Measurements from ENCODE around the gene PLAGL1. TPM values are rescaled to one million over a fixed set of nuclear protein-coding genes. Genes with fewer than 3 reads are reported as not detected.

Gene PLAGL1
- total and polyA plus RNA-seq, 2 of the 8 experiments (the other 6 are each of a cell fraction or from before 2014, with no cell fraction given): 0.94 to 1.1 TPM

- Histone ChIP-seq H3K27ac (ENCODE audit: low read depth, low read length) (no peak overlapping the region), H2BK20ac (ENCODE audit: low read length) (no peak overlapping the region), H2AFZ (ENCODE audit: low read length) (no peak overlapping the region), H3K79me2 (ENCODE audit: control insufficient read depth in 1 of 2, insufficient read depth in 2 of 2, low read length in 2 of 2) (no peaks in the 10 kb centered on the region), H3K14ac (ENCODE audit: insufficient read length) (no peak overlapping the region), H2BK120ac (replicated peaks; ENCODE audit: low read depth, low read length) (no peak overlapping the region), H3K23me2 (ENCODE audit: low read depth, low read length) (no peaks in the 10 kb centered on the region), H2BK5ac (ENCODE audit: low read depth, low read length) (no peak overlapping the region), H3K79me1 (ENCODE audit: low read depth, low read length) (no peaks in the 10 kb centered on the region), H3K4me1 (replicated peaks in 1 of 4; ENCODE audit: control insufficient read depth in 3 of 4, insufficient read depth in 4 of 4, low read length in 3 of 4) (no peaks in the 10 kb centered on the region), H3K27me3 (replicated peaks in 1 of 4; ENCODE audit: control insufficient read depth in 3 of 4, extremely low read depth in 1 of 4, insufficient read depth in 3 of 4, low read length in 3 of 4) (peaks cover 0 to 7% (median 4%) of the 10 kb centered on the region in 4 experiments; a peak in 5 of 7 replicates), H2BK15ac (ENCODE audit: low read length) (no peak overlapping the region), H3K9ac (replicated peaks in 1 of 4; ENCODE audit: extremely low read depth in 1 of 4, low read depth in 3 of 4, low read length in 3 of 4) (no peak overlapping the region), H4K20me1 (replicated peaks in 1 of 2; ENCODE audit: control insufficient read depth in 1 of 2, insufficient read depth in 2 of 2, low read length in 2 of 2) (no peaks in the 10 kb centered on the region), H3K4me3 (ENCODE audit: extremely low read depth in 1 of 4, insufficient read depth in 2 of 4, low read depth in 3 of 4, low read length in 4 of 4) (no peak overlapping the region), H4K8ac (ENCODE audit: extremely low read depth, insufficient read depth, low read length) (no peak overlapping the region), H4K91ac (replicated peaks; ENCODE audit: insufficient read length, low read length) (no peak overlapping the region), H3K9me3 (ENCODE audit: insufficient read depth in 2 of 2, low read depth in 1 of 2, low read length in 1 of 2) (no peaks in the 10 kb centered on the region), H4K5ac (ENCODE audit: insufficient read length, low read depth, low read length) (no peak overlapping the region), H2AK5ac (ENCODE audit: low read depth, low read length) (no peak overlapping the region), H3K18ac (ENCODE audit: extremely low read depth, low read length) (no peak overlapping the region), H3K36me3 (ENCODE audit: control insufficient read depth in 2 of 4, insufficient read depth in 4 of 4, low read length in 3 of 4) (no peaks in the 10 kb centered on the region), H3K56ac (replicated peaks; ENCODE audit: insufficient read length, low read depth, low read length) (no peak overlapping the region), H3K4me2 (ENCODE audit: insufficient read depth in 1 of 2, low read depth in 2 of 2, low read length in 2 of 2) (no peak overlapping the region), H3K23ac (ENCODE audit: insufficient read length) (no peak overlapping the region), H2BK12ac (ENCODE audit: low read depth, low read length) (no peak overlapping the region), H3K4ac (replicated peaks; ENCODE audit: insufficient read length, low read depth, low read length) (no peak overlapping the region)
- ChIA-PET CTCF (ENCODE audit: partially characterized antibody) (interaction anchor here (1.4 to 2.7 kb wide), 4 partner anchors 21 to 57 kb away, joined by 4 to 12 read pairs (median 7); no protein-coding TSS in a partner anchor), POLR2A (ENCODE audit: partially characterized antibody) (no interaction called here)
- WGBS, 2 experiments (ENCODE audit: extremely low coverage in 1 of 2, insufficient coverage in 1 of 2, insufficient read length in 1 of 2, insufficient replicate concordance in 2 of 2, low coverage in 1 of 2, low lambda C conversion rate in 2 of 2, missing lambda C conversion rate in 1 of 2): 88% methylated on average over 1 of the region's 1 CpG; no CpG with 5 or more reads in 1 of the 2 experiments
- FAIRE-seq: no peak
- DNase-seq (ENCODE audit: low read depth in 1 of 2, low spot score in 2 of 2): no peak
- TF ChIP-seq TCF12 (IDR thresholded peaks at IDR 0.05; ENCODE audit: low read depth, low read length) (no peak), FOSL1 (IDR thresholded peaks at IDR 0.05; ENCODE audit: insufficient read depth, low read depth, low read length) (no peak)
Measured at GRCh38 chr6:143992285-143992684, 15.8 kb downstream of the PLAGL1 start.
